GM12892 (cell line): Measurements from ENCODE around the gene ECI1.
"Not testable (repeated sequence)": the region's sequence is repeated elsewhere in the genome, so short reads cannot be mapped to it uniquely, and the experiment has no call there.

Source experiments
- DNase-seq: peaks from one replicate; pipeline ENCODE4 v3.0.0; 2011; ENCODE audit not compliant: insufficient read length
- FAIRE-seq: peaks from 2 replicates; lab custom pipeline; 2011; peaks lifted over from hg19 to GRCh38; lab: Jason Lieb, UNC
- POLR2A ChIP-seq: IDR thresholded peaks from 2 replicates; pipeline ENCODE4 v1.6.1; 2011; ENCODE audit warnings: low read depth, low read length, control low read depth
- POLR2AphosphoS5 ChIP-seq: IDR thresholded peaks from 2 replicates; pipeline ENCODE4 v1.6.1; 2011; ENCODE audit warnings: low read depth, low read length, control low read depth
- TAF1 ChIP-seq: IDR thresholded peaks from 2 replicates; pipeline ENCODE4 v1.6.1; 2011; ENCODE audit warnings: low read depth, mild to moderate bottlenecking, control low read depth, low read length, borderline replicate concordance

ECI1 gene

GRCh38 chr16:2267913-2268666 is 16.7 kb upstream of the ECI1 start, which contains the start of gene RNPS1:
RNPS1 (minus strand) TSS chr16:2268126; CDS start chr16:2264643, 3,483 bp downstream.
- FAIRE-seq (peak; percentile 98), DNase-seq (peak; percentile 100)
- peak; percentile 94 for TF ChIP-seq POLR2AphosphoS5
- peak; percentile 92 for TF ChIP-seq POLR2A
- peak; percentile 86; the same call in 1 of the 2 replicates for TF ChIP-seq TAF1

- DNase-seq, FAIRE-seq: not testable (repeated sequence)
Observed at GRCh38 chr16:2267505-2267912, 16.1 kb upstream of the ECI1 start.

GRCh38 chr16:2266887-2267286 is 15.5 kb upstream of the ECI1 start:
- FAIRE-seq = peak; percentile 79

GRCh38 chr16:2263026-2263425 is 11.6 kb upstream of the ECI1 start:
- FAIRE-seq, DNase-seq: not testable (repeated sequence)

More at GRCh38 chr16:2266887-2267286, 15.5 kb upstream of the ECI1 start:
- not testable (repeated sequence) for DNase-seq

GRCh38 chr16:2260250-2260649 is 8.9 kb upstream of the ECI1 start:
- TF ChIP-seq POLR2A = no peak
- TF ChIP-seq POLR2AphosphoS5 = no peak
- no peak for TF ChIP-seq TAF1
- FAIRE-seq (no peak), DNase-seq (no peak)

GRCh38 chr16:2258530-2258929 is 7.1 kb upstream of the ECI1 start:
- DNase-seq, FAIRE-seq: not testable (repeated sequence)

GRCh38 chr16:2257726-2258125 is 6.3 kb upstream of the ECI1 start:
- TF ChIP-seq POLR2AphosphoS5 = no peak
- no peak for TF ChIP-seq POLR2A
- TF ChIP-seq TAF1 = no peak
- DNase-seq (no peak), FAIRE-seq (no peak)

GRCh38 chr16:2256531-2257140 is 5.2 kb upstream of the ECI1 start:
- no peak for FAIRE-seq
- 0 out of 2 replicates have a peak, but pooled peaks have one; percentile 15 for TF ChIP-seq POLR2AphosphoS5
- no peak; the same call in 1 of the 2 replicates for TF ChIP-seq POLR2A
- DNase-seq = no peak

GRCh38 chr16:2253293-2253692 is 1.9 kb upstream of the ECI1 start:
- TF ChIP-seq TAF1 = no peak
- TF ChIP-seq POLR2AphosphoS5 = peak; percentile 47; the same call in 1 of the 2 replicates
- no peak for TF ChIP-seq POLR2A
- no peak for FAIRE-seq
- no peak for DNase-seq

GRCh38 chr16:2252806-2253148 is 1.4 kb upstream of the ECI1 start:
- no peak for TF ChIP-seq TAF1
- TF ChIP-seq POLR2AphosphoS5 = no peak
- no peak; the same call in 1 of the 2 replicates for TF ChIP-seq POLR2A
- DNase-seq (no peak), FAIRE-seq (no peak)

- DNase-seq (no peak), FAIRE-seq (no peak)
Observed at GRCh38 chr16:2250652-2251295, 613 bp downstream of the ECI1 start.

GRCh38 chr16:2246301-2246885 is 5.0 kb downstream of the ECI1 start:
- DNase-seq (no peak), FAIRE-seq (no peak)
- no peak for TF ChIP-seq POLR2AphosphoS5
- TF ChIP-seq POLR2A = no peak
- no peak for TF ChIP-seq TAF1

More at GRCh38 chr16:2250652-2251295, 613 bp downstream of the ECI1 start:
- TF ChIP-seq POLR2A (no peak), POLR2AphosphoS5 (no peak), TAF1 (no peak)
